Measurements from ENCODE around the gene PTPRS. TPM values are rescaled to one million over a fixed set of nuclear protein-coding genes. Genes with fewer than 3 reads are reported as not detected.

Gene PTPRS
- total RNA-seq, 2 donors from 2014 or later: 7.9 to 15.6 TPM

DNA sequence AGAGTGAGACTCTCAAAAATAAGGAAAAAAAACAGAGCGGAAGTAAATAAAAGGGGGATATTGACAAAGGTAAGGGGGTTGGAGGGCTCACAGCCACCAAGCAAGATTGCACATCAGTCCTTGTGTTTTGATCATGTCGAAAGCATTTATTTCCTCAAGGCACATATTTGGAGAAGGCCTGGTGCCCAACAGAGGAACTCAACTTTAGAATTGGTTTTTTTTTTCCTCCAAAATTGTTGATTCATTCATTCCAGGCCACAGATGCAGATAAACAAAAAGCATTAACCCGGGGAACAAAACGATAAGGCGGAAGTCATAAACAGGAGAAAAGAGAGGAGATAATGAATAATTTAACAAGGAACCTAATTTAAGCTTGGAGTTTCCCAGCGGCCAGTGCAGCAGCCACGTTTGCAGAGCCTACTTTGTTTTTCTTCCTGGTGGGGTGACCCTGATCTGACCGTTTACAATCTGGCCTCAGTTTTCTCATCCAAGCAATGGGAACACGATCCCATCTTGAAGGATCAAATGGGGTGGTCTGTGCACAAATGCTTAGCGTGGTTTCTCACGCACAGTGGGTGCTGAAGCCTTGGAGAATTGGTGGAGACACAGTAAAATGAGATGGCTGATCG is 2.1 kb upstream of the PTPRS start:
- intact Hi-C loops (cut with DNase I): no loop called here

DNA sequence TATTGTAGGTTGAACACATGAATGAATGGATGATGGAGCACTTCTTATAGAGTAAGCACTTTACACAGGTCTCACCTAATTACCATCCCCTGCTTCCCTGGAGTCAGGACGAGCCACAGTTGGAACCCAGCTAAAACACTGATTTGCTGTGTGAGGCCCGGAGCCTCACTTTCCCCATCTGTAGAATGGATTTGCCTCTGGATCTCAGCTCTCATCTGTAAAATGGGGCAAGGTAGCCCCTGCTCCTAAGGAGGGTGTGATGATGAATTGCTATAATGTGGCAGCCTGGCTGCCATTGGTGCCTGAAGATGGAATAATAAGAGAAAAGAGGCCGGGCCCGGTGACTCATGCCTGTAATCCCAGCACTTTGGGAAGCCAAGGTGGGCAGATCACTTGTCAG is 1.4 kb upstream of the PTPRS start:
- no peak for DNase-seq
- no peaks in the 10 kb centered on the region for H3K9me3 ChIP-seq
- no peak for TF ChIP-seq CTCF (IDR thresholded peaks at IDR 0.05)
- no peaks in the 10 kb centered on the region for H3K36me3 ChIP-seq
- H3K4me3 ChIP-seq: no peak overlapping the region
- no peak overlapping the region for H3K27ac ChIP-seq
- no peaks in the 10 kb centered on the region for H3K4me1 ChIP-seq
- no peak overlapping the region for H3K9ac ChIP-seq (ENCODE audit: low read depth in 2 of 2, low read length in 2 of 2)
- intact Hi-C loops (cut with DNase I): no loop called here
- H3K27me3 ChIP-seq: peaks cover 25% of the 10 kb centered on the region

More for the DNA sequence above, 2.1 kb upstream of the PTPRS start:
- no peak overlapping the region for H3K9ac ChIP-seq (ENCODE audit: low read depth in 2 of 2, low read length in 2 of 2)
- no peaks in the 10 kb centered on the region for H3K4me1 ChIP-seq
- H3K27me3 ChIP-seq: peaks cover 21% of the 10 kb centered on the region
- no peak for TF ChIP-seq CTCF (IDR thresholded peaks at IDR 0.05)
- no peak for DNase-seq
- H3K27ac ChIP-seq: no peak overlapping the region
- H3K36me3 ChIP-seq: no peaks in the 10 kb centered on the region
- no peaks in the 10 kb centered on the region for H3K9me3 ChIP-seq
- no peak overlapping the region for H3K4me3 ChIP-seq

GRCh38 chr19:5341448-5341820 is 822 bp upstream of the PTPRS start:
- Histone ChIP-seq H3K27ac (no peak overlapping the region), H3K9me3 (no peaks in the 10 kb centered on the region), H3K9ac (ENCODE audit: low read depth in 2 of 2, low read length in 2 of 2) (no peak overlapping the region), H3K27me3 (peaks cover 27% of the 10 kb centered on the region), H3K4me1 (no peaks in the 10 kb centered on the region), H3K36me3 (no peaks in the 10 kb centered on the region), H3K4me3 (no peak overlapping the region)
- no peak for DNase-seq
- intact Hi-C loops (cut with DNase I): no loop called here
- TF ChIP-seq CTCF (IDR thresholded peaks at IDR 0.05): no peak

DNA sequence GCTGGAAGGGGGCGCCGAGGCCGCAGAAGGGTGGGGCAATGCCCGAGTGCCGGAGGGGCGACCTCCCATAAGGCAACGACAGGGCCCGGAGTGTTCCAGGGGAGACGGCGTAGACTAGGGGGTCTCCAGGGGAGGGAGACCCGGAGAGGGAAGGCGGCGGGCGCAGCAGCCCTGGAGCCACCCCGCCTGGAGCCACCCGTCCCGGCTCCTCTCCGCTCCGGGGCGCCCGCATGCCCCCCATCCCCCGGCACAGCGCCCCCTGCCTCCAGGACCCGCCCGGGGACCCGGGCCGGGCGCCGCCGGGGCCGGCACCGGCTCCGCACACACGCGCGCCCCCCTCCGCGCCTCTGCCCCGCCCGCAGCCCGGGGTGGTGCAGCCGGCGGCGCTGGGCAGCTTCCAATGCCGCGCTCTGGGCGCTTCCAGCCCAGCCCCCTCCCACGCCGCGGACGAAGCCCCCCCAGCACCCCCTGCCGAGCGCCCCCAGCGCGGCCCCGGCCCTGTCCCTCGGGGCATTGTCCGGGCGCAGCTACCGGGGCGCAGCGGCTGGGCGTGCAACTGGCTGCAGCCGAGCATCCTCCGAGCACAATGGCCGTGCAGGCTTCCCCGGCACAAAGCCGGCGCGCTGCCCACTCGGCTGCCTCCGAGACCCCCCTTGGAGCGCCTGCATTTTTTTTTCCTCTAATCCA is 519 bp downstream of the PTPRS start:
- intact Hi-C loops (cut with DNase I): no loop called here
- TF ChIP-seq CTCF (IDR thresholded peaks at IDR 0.05): no peak
- H3K9me3 ChIP-seq: no peaks in the 10 kb centered on the region
- H3K4me1 ChIP-seq: no peaks in the 10 kb centered on the region
- peaks cover 27% of the 10 kb centered on the region for H3K27me3 ChIP-seq
- peak overlapping the region in 1 of 2 donors; percentile 35 for H3K9ac ChIP-seq (ENCODE audit: low read depth in 2 of 2, low read length in 2 of 2)
- H3K36me3 ChIP-seq: no peaks in the 10 kb centered on the region
- no peak for DNase-seq
- H3K4me3 ChIP-seq: peak overlapping the region; percentile 42
- no peak overlapping the region for H3K27ac ChIP-seq

GRCh38 chr19:5339198-5339949 is 1.2 kb downstream of the PTPRS start:
- TF ChIP-seq CTCF (IDR thresholded peaks at IDR 0.05): no peak
- H3K9ac ChIP-seq (ENCODE audit: low read depth in 2 of 2, low read length in 2 of 2): peak overlapping the region in 1 of 2 donors; percentile 24
- H3K27ac ChIP-seq: no peak overlapping the region

More at GRCh38 chr19:5339198-5339949, 1.2 kb downstream of the PTPRS start:
- H3K4me3 ChIP-seq: no peak overlapping the region
- DNase-seq: no peak
- peaks cover 27% of the 10 kb centered on the region for H3K27me3 ChIP-seq
- intact Hi-C loops (cut with DNase I): no loop called here
- no peaks in the 10 kb centered on the region for H3K4me1 ChIP-seq
- H3K36me3 ChIP-seq: no peaks in the 10 kb centered on the region
- H3K9me3 ChIP-seq: no peaks in the 10 kb centered on the region

All from colonic mucosa (tissue), 4 donors.